ENCODE results near the gene PPA1.
"Not testable (repeated sequence)": the region's sequence is repeated elsewhere in the genome, so short reads cannot be mapped to it uniquely, and the experiment has no call there.

Gene PPA1

GRCh38 chr10:70206762-70207161 is 26.5 kb downstream of the PPA1 start:
- DNase-seq: no peak

DNA sequence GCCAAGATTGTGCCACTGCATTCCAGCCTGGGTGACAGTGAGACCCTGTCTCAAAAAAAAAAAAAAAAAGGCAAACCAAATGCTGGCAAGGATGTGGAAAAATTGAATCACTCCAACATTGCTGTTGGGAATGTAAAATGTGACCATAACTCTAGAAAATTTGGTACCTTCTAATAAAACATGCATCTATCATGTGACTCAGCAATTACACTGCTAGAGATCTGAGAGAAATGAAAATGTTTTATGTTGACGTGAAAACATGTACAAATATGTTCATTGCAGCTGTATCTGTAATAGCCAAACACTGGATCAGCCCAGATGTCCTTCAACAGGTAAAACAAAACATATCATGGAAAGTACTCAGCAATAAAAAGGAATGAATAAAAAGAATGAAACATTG is 32.1 kb downstream of the PPA1 start:
- no peak for DNase-seq

DNA sequence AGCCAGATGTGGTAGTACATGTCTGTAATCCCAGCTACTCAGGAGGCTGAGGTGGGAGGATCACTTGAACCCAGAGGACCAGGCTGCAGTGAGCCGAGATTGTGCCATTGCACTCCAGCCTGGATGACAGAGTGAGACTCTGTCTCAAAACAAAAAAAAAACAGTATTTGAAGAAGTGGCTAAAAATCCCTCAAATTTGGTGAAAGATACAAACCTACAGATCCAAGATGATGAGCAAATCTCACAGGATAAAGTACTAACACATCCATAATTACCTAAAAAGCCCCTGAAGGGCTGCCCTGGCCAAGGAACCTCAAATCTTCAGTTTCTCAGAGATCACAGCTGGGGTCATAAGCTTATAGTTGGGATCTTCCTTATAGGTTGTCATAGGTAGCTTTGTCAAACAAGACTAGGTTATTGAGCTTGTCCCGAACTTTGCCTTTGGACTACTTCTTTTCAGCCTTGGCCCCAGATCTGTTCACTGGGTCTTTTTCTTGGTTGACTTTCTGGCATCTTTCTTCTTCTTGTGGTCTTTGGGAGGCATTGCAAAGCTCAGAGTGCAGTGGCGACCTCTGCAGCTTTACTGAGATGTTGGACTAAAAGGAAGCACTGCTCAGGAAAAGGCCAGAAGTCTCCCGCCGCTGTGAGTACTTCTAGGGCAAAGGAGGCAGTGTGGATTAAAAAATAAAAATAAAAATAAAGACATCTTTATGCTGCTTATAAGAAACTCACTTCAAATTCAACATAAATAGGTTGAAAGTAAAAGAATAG is 34.3 kb downstream of the PPA1 start:
- DNase-seq: no peak

- no peak for DNase-seq
Measured at GRCh38 chr10:70197235-70197945, 35.8 kb downstream of the PPA1 start.

DNA sequence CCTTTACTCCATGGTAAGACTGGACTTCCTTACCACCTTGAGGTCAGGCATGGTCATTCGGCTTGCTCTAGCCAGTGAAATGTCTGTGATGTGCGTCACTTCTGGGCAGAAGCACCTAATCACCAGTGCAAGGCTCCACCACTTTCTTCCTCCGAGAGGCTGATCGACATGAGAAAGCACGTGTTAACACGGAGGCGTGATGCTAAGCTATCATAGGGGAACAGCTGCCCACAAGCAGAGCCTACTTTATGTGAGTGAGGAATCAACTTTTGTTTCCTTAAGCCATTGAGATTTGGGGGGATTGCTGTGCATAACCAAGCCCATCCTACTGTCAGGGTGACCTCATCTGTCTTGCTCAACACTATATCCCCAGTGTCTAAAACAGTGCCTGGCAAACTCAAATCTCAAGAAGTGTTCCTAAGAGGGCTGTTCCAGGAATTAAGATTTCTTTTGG is 39.8 kb downstream of the PPA1 start:
- DNase-seq: no peak

DNA sequence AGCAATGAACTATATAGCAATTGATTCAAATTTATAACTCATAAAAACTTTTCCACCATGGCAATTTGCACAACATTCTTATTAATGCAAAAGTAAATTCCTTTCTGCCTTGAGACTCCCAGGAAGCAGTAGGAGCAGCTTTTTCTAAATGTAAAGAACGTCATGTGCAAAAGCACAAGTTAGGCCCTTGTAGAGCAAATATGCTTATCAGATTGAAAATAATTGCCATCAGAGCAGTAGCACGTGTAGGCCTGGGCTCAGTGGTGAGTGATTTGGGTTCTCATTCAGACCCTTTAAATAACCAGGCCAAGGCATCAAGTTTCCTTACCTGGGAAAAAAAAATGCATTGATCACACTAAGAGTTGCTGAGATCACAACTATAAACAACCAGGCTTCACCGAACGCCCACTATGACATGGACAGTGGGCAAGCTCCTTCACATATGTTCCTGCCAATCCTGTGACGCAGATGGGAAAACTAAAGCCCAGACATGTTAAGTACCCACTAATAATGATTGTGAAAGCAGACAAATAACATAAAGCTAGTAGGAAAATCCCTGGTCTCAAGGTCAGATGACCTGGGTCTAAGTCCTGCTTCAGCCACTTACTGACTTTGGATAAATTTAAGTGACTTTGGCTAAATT is 40.8 kb downstream of the PPA1 start:
- DNase-seq: no peak

- DNase-seq: no peak
Measured at GRCh38 chr10:70191972-70192305, 41.3 kb downstream of the PPA1 start.

DNA sequence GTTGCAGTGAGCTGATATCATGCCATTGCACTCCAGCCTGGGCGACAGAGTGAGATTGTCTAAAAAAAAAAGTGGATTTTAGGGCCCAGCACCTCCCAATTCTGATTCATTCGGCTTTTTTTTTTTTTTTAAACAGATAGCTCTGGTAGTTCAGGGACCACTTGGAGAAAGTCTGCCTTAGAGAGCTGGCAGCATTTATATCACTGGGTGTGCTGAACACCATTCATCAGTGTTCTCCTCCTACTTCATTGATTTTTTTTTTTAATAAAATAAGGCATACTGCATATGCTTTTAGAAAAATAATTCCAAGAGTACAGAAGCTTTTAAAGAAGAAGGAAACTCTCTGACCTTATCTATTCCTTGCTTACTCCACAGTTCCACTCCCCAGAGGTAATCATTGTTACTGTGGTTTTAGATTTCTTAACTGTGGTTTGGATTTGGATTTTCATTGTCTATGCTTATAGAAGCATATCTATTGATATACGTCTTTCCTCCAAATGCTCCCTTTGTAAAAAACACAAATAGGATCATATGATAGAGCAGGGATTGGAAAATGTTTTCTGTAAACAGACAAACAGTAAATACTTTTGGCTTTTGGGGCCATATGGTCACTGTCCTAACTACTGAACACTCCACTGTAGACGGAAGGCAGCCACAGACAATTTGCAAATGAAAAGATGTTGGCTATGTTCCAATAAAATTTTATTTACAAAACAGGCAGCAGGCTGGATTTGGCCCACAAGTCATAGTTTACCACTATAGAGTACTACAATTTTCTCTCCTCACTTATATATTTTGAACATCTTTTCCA is 41.9 kb downstream of the PPA1 start:
- no peak for DNase-seq

- no peak for DNase-seq
Measured at GRCh38 chr10:70190581-70190980, 42.6 kb downstream of the PPA1 start.

GRCh38 chr10:70190102-70190501 is 43.1 kb downstream of the PPA1 start:
- DNase-seq: no peak

GRCh38 chr10:70188768-70189167 is 44.5 kb downstream of the PPA1 start:
- DNase-seq: no peak

- no peak for DNase-seq
Measured at GRCh38 chr10:70186571-70186970, 46.7 kb downstream of the PPA1 start.

- no peak for DNase-seq
Measured at GRCh38 chr10:70186090-70186489, 47.1 kb downstream of the PPA1 start.

GRCh38 chr10:70183304-70183703 is 49.9 kb downstream of the PPA1 start:
- DNase-seq: no peak

DNA sequence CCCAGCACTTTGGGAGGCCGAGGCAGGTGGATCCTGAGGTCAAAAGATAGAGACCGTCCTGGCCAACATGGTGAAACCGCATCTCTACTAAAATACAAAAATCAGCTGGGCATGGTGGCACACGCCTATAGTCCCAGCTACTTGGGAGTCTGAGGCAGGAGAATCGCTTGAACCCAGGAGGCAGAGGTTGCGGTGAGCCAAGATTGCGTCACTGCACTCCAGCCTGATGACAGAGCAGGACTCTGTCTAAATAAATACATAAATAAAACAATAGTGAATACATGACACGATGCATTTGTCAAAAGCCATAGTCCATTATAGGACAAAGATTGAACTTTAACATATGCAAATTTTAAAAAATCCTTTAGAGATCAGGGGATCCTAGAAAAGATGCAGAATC is 54.0 kb downstream of the PPA1 start:
- not testable (repeated sequence) for DNase-seq

- no peak for DNase-seq
Measured at GRCh38 chr10:70178139-70178725, 55.0 kb downstream of the PPA1 start.

DNA sequence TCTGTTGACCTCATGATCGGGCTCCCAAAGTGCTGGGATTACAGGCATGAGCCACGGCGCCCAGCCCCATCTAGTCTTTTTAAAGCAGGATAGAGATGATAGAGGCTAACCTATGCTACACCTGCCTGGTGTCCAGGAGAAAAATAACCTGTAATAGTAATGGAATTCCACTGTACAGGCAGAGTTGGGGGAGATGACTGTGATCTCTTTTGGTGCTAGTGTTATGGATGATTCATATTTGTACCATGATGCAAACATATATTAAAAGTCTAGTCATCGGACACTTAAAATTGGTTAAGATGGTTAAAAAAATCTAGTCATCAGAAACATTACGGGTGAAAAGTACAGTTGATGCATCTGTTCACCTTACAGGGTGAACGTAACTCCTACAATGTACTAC is 56.8 kb downstream of the PPA1 start:
- DNase-seq: no peak

DNA sequence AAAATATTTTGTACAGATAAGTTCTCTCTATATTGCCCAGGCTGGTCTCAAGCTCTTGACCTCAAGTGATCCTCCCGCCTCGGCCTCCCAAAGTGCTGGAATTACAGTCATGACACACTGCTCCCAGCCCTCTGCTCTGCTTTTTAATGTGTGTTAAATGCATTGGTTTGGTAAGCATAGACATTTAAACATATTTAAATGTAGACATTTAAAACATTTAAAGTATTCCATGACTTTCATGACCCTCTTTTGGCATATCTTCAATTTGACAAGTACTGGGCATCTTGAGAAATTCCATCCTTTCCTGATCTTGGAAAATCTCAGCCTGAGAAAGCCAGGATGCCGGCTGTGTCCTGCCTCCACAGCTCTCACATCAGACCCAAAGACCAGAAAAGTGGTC is 57.7 kb downstream of the PPA1 start:
- DNase-seq: no peak

DNA sequence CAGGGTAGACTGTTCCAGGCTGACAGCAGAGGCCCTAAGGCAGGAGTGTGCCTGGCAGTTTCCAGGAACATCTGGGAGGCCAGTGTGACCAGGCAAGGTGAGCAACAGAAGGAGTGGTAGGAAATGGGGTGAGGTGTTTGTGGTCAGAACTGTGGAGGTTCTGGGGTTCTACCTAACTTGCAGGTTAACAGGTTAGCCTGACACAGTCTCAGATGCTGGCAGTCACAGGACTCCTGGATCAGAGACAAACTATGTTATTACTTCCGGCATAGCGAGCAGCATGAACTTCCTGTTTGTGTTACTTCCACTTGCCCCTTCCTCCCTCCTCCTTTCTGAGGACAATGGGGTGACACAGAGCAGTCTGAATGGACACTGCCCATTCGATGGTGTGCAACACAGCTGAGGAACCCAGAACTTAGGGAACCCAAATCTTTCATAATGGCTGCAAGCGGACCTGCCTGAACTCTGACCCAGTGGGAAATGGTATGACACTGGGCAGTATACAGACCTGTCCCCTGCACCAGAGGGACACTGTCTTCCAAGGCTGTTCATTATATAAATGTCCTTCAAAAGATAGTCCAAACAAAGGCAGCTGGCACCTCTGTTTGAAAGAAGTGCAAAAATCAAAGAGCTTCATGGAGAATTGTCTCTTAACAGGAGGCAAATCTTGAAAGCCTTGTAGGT is 59.0 kb downstream of the PPA1 start:
- DNase-seq: peak; percentile 7

DNA sequence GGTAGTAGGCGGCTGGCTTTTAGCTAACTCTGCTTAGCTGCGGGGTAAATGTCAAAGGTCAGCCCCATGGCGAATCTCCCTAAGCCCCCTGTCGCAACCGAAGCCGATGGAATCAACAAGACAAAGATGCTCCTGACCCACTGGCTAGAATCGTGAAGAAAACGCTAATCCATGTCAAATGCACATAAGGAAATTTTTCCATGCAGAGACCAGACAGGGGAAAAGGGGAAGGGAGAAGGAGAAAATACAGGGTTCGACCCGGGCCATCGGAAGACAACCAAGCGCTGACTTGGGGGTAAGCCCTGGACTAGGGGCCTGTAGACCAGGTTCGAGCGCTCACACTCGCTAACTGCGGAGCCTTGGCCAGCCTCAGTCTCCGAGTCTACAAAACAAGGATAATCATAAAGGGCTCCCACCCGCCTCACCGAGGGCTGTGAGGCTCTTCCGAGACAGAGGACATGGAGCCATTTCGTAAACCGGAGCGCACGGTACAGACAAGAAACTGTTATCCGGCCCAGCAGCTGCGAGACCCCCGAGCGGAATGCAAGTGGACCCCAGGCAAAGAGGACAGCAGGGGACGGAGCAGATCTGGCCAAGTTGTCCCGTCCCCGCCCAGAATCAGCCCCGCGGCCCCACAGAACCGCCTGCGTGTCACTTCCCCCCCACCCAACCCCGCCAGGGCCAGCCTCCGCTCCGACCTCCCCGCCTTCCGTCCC is 63.4 kb downstream of the PPA1 start:
- no peak for DNase-seq

- DNase-seq: no peak
Measured at GRCh38 chr10:70169011-70169410, 64.2 kb downstream of the PPA1 start.
